IMR-90 (cell line): ENCODE measurements around the gene MINK1.

Experiments
- CEBPB ChIP-seq: IDR thresholded peaks from 2 replicates; pipeline ENCODE4 v1.6.1; 2012; ENCODE audit warnings: low read depth, low read length, improper control_type of control experiment
- CTCF ChIP-seq: conservative IDR thresholded peaks from 2 replicates; pipeline ENCODE4 v1.5.1; 2012; ENCODE audit warnings: mild to moderate bottlenecking, low read depth, low read length, improper control_type of control experiment
- MAFK ChIP-seq: IDR thresholded peaks from 2 replicates; pipeline ENCODE4 v1.6.1; 2012; ENCODE audit warnings: low read depth, low read length, improper control_type of control experiment
- POLR2A ChIP-seq: IDR thresholded peaks from 2 replicates; pipeline ENCODE4 v1.6.1; 2012; ENCODE audit warnings: mild to moderate bottlenecking, low read depth, low read length
- RCOR1 ChIP-seq: IDR thresholded peaks from 2 replicates; pipeline ENCODE4 v1.6.1; 2012; ENCODE audit warnings: mild to moderate bottlenecking, low read length, improper control_type of control experiment; ENCODE audit not compliant: insufficient replicate concordance
- USF2 ChIP-seq: fragments of 150-350 bp; IDR thresholded peaks from 2 replicates; pipeline ENCODE4 v1.6.1; 2017; ENCODE audit warnings: mild to moderate bottlenecking, antibody characterized with exemption, low read length, low read depth

- TF ChIP-seq CTCF = no peak
- no peak for TF ChIP-seq POLR2A
- TF ChIP-seq RCOR1 = no peak
- no peak for TF ChIP-seq USF2
- no peak for TF ChIP-seq CEBPB
- TF ChIP-seq MAFK = no peak
Measured at GRCh38 chr17:4796552-4796920, 36.6 kb upstream of the MINK1 start.
